HG02763 (cell line): Measurements from ENCODE around the gene CLIP2.
"Not testable (repeated sequence)": the region's sequence is repeated elsewhere in the genome, so short reads cannot be mapped to it uniquely, and the experiment has no call there.

Experiments
- ATAC-seq: cut with Tn5 transposase; IDR thresholded peaks from one replicate; pipeline ENCODE4 v1.9.1; 2021; ENCODE audit warnings: mild to moderate bottlenecking, moderate library complexity; ENCODE audit not compliant: unreplicated experiment

CLIP2 gene

DNA sequence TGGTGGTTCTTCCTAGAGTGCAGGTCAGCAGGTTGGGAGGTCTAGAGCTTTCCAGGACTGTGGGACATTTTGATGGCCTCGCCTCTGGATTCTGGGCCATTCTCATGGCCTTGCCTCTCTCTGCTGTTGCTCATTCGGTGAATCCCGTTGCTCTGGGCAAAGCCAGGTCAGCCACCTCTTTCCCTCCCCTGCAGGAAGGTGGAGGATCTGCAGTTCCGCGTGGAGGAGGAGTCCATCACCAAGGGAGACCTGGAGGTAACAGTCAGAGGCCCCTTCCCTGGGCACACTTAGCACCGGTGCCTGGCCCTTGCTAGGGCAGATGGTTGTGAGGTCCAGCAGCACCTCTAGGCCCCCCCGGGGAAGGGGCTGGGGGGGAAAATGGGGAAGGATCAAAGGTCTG is 74.9 kb downstream of the CLIP2 start:
- no peak for ATAC-seq

DNA sequence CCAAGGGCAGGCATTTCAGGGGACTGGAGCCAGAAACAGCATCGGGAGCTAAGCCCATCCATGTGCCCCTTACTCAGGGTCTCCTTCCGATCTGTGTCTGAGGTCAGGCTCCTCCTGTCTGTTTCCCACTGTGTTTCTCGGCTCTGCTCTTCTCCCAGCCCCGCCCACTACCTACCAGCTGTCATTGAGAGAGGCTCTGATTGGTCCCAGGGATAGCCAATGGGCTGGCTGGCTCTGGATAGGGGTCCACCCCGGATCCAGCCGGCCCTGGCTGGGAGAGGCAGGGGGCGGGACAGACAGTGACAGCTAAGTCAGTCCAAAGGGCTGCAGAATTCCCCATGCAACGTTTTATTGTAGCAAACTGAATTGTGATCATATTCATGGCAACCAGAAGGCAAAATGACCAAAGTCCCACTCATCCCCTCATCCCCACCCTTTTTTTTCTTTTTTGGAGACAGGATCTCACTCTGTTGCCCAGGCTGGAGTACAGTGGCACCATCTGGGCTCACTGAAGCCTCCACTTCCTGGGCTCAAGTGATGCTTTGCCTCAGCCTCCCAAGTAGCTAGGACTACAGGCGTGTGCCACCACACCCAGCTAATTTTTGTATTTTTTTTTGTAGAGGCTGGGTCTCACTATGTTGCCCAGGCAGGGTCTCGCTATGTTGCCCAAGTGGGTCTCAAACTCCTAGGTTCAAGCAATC is 76.3 kb downstream of the CLIP2 start:
- ATAC-seq: no peak

DNA sequence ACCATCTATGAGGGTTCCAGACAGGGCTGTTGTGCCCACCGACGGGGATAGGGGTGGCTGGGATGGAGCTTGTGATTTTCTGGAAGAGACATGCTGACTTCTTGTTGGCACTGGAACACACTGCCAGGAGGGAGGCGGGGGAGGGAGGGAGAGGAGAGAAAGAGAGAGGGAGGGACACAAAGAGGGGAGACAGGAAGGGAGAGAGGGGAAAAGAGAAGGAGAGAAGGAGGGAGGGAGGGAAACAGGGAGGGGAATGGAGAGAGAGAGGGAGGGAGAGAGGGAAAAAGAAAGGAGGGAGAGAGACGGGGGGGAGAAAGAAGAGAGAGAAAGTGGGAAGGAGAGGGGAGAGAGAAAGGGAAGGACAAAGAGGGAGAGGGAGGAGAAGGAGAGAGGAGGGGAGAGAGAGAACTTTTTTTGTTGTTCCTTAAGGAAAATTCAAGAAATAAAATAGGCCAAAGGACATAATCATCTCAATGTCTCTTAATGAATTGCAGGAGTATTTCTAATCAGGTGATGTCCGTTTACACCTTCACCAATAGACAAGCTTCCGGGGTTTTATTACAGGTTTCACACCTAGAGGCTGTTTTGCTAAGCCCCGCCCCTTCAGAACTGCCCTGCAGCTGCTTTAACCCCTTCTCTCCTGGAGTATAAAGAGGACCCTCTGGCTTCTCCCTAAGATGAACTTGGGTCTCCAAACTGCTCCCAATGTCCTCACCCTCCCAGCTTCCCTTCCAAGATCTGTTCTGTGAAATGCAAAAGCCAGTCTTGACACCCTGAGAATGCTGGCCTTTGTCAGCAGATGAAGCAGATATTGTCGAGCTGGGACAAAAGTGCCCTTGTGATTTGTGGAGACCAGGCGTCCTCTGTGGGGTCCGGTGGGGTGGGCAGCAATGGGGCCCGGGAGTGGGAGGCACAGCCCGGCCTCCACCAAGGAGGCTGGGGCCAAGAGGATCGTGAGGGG is 82.5 kb downstream of the CLIP2 start:
- no peak for ATAC-seq

DNA sequence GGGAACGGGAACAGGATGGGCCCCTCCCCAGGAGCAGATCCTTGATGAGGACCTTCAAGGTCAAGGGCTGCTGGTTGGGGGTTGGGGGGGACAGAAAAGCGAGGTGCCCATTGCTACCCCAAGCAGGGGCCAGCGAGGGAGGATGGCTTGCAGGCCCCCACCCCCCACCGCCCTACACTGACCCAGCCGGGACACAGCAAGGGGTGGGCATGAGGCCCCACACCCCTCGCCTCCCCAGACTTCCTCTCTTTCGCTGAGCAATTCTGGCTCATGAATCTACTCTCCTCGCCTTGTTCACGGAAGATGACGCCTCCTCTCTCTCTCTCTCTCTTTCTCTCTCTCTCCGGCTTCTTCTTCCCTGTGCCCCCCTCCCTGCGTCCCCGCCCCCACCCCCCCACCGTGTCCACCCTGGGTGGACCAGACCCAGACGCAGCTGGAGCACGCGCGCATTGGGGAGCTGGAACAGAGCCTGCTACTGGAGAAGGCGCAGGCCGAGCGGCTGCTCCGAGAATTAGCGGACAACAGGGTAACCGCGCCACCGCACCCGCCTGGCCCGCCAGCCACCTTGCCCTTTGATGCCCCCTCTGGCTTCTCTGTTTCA is 83.4 kb downstream of the CLIP2 start:
- ATAC-seq: no peak

DNA sequence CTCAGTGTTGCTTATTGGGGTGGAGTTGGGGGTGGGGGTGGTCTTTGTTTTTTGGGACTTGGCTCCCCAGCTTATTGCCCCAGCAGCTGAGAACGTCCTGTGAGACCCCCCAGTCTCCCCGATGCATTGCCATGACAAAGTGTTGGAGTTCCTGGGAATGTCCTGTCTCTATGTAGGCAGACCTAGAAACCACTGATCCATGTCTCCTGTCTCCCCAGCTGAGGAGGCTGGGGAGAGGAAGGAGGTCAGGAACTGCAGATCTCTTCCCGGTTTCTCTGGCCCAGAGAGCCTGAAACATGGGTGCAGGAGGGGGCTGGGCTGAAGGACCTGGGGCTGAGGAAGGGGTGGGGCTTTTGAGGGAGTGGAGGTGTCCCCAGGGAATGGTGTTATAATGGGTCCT is 84.3 kb downstream of the CLIP2 start:
- ATAC-seq: no peak

DNA sequence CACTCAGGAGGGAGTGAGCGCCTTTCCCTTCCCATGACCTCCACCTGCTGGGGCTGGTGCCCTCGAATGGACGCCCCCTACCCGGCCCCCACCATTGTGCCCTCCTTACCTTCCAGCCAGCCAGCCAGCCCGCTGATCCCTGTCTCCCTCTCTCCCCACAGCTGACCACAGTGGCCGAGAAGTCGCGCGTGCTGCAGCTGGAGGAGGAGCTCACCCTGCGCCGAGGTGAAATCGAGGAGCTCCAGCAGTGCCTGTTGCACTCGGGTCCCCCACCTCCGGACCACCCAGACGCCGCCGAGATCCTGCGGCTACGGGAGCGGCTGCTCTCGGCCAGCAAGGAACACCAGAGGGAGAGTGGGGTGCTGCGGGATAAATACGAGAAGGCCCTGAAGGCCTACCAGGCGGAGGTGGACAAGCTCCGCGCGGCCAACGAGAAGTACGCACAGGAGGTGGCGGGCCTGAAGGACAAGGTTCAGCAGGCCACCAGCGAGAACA is 86.6 kb downstream of the CLIP2 start:
- no peak for ATAC-seq

DNA sequence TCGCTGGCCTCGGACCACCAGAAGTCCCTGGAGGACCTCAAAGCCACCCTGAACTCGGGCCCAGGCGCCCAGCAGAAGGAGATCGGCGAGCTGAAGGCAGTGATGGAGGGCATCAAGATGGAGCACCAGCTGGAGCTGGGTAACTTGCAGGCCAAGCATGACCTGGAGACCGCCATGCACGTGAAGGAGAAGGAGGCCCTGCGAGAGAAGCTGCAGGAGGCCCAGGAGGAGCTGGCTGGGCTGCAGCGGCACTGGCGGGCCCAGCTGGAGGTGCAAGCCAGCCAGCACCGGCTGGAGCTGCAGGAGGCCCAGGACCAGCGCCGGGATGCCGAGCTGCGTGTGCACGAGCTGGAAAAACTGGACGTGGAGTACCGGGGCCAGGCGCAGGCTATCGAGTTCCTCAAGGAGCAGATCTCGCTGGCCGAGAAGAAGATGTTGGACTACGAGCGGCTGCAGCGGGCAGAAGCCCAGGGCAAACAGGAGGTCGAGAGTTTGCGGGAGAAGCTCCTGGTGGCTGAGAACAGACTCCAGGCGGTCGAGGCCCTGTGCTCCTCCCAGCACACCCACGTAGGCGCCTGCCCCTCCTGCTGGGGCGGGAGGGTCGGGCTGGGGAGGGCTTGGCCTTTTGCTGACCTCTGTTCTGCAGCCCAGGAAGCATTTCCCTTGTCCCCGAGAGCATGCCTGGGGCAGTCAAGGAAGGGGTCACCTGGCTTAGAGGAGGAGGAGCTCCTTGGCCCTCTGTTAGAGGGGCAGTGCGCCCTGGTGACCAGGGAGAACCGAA is 87.2 kb downstream of the CLIP2 start:
- ATAC-seq: no peak

DNA sequence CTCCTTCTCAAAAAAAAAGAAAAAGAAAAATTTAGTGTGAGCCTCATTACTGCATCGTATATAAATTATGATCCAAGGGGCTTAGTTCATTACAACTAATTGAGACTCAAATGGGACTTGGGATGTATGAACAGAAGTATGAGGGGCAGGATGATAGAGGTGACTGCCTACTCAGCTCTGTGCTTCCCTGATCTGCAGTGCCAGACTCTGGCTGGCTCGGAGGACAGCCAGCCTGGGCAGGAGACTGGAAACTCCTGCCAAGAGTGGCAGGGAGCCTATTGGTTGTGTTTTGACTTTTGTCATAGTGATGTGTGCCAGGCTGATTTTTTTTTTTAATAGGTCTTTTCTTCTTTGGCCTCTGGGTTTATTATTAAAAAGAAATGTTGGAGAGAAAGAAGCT is 90.7 kb downstream of the CLIP2 start:
- ATAC-seq: no peak

DNA sequence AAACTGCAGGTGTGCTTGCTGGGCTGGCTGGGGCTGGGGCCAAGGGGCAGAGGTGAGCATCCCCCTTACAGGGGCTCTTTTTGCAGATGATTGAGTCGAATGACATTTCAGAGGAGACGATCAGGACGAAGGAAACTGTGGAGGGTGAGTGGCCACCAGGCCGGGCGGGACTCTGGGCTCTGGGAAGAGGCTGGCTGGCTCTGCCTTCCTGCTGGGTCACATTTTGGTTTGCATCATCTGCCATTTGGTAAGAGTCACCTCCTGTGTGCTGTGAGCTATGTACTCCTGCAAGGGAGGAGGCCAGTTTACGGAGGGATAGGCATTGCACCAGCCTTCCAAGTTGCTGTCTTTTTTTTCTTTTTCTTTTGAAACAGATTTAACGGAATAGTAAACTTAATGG is 91.5 kb downstream of the CLIP2 start:
- ATAC-seq: no peak

DNA sequence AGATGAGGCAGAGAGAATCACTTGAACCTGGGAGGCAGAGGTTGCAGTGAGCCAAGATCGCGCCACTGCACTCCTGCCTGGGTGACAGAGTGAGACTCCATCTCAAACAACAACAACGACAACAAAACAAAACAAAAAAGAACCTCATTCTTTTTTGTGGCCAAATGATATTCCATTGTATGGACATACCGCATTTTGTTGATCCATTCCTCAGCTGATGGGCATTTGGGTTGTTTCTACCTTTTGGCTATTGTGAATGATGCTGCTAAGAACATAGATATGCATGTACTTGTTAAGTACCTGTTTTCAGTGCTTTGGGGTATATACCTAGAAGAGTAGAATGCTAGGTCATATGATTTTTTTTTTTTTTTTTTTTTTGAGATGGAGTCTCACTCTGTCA is 94.9 kb downstream of the CLIP2 start:
- ATAC-seq: not testable (repeated sequence)

DNA sequence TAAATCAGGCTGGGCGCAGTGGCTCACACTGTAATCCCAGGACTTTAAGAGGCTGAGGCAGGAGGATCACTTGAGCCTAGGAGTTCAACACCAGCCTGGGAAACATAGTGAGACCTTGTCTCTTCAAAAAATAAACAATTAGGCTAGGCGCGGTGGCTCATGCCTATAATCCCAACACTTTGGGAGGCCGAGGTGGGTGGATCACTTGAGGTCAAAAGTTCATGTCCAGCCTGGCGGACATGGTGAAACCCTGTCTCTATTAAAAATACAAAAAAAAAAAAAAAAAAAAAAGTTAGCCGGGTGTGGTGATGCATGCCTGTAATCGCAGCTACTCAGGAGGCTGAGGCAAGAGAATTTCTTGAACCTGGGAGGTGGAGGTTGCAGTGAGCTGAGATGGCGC is 95.6 kb downstream of the CLIP2 start:
- not testable (repeated sequence) for ATAC-seq

DNA sequence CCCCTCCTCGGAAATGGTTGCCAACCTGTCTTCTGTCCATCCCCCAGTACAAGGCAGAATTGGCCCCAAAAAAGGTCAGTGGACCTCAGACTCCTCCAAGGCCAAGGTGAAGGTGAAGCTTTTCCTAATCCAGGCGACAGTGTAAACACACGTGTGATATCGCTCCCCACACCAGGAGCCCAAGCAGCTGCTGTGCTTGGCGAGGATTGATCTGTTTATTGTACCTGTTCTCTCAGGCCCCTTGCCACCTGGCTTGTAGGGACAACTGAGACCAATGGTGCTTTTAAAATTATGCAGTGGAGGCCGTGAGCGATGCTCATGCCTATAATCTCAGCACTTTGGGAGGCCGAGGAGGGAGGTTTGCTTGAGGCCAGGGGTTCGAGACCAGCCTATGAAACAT is 98.4 kb downstream of the CLIP2 start:
- no peak for ATAC-seq

DNA sequence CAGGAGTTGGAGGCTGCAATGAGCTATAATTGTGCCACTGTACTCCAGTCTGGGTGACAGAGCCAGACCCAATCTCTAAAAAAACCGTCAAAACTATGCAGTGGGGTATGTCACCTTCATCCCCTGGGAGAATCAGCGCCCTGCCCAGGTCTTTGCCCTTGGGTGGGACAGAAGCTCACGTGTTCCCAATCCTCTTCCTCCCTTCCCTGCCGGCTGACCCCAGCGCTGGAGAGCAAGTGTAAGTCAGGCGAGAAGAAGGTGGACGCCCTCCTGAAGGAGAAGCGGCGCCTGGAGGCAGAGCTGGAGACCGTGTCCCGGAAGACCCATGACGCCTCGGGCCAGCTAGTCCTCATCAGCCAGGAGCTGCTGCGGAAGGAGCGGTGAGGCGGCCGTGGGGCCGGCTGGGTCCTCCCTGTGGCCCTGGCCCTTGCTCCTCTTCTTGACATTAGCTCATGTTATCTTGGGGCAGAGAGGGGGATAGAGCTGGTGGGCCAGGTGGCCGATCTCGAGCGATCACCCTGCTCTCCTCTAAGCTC is 99.7 kb downstream of the CLIP2 start:
- no peak for ATAC-seq

DNA sequence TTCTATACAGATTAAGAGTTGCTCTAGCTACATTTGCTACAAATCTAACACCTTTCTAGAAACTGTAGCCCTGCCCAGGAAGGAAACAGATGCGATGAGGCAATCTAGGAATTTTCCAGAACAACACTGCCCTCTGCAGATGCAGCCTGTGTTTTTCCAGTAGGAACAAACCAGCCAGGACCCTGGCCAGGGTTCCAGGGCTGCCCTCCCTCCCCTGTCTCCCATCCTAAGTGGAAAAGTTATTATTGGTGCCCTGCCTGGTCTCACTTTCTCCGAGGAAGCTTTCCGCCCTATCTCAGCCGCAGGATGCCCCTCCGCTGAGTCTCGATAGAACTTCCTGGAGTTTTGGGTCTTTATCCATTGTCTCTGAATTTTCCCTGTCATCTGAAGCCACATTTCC is 104.5 kb downstream of the CLIP2 start:
- not testable (repeated sequence) for ATAC-seq

DNA sequence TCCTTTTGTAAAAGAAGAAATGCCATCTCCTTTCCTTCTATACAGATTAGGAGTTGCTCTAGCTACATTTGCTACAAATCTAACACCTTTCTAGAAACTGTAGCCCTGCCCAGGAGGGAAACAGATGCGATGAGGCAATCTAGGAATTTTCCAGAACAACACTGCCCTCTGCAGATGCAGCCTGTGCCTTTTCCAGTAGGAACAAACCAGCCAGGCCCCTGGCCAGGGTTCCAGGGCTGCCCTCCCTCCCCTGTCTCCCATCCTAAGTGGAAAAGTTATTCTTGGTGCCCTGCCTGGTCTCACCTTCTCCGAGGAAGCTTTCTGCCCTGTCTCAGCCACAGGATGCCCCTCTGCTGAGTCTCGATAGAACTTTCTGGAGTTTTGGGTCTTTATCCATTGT is 105.4 kb downstream of the CLIP2 start:
- ATAC-seq: not testable (repeated sequence)

DNA sequence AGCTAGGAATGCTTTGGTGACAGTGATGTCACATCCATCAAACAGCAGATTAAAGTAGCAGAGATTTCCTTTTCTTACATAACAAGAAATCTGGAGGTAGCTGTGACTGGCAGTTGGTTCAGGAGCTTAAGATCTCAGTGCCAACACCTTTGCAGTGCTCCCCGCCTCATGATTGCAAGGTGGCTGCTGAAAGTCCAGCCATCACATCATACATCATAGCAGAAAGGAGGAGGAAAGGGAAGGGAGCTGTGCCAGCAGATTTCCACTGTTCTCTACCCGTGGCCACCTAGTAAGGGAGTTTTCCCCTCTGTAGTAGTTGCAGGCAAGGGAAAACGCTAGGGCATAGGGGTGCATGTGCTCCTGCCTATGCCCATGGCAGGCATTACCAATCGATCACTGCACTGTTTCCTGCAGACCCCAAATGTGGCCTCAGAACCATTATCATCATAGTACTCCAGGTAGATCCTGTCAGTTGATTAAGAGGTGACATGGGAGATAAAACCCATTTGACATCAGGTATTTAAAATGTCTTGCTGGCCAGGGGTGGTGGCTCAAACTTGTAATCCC is 106.6 kb downstream of the CLIP2 start:
- ATAC-seq: no peak

DNA sequence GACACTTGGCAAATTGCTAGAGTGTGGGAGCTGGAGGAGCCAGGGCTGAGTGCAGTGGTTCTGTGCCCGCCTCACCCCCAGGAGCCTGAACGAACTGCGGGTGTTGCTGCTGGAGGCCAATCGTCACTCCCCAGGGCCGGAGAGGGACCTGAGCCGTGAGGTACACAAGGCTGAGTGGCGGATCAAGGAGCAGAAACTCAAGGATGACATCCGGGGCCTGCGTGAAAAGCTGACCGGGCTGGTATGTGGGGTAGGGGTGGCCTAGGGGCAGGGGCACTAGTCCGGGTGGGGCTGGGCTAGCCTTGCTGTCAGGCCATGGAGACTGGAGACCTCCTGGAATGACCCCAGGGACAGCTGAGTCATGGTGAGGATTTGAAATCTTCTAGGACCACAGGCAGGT is 107.8 kb downstream of the CLIP2 start:
- no peak for ATAC-seq

DNA sequence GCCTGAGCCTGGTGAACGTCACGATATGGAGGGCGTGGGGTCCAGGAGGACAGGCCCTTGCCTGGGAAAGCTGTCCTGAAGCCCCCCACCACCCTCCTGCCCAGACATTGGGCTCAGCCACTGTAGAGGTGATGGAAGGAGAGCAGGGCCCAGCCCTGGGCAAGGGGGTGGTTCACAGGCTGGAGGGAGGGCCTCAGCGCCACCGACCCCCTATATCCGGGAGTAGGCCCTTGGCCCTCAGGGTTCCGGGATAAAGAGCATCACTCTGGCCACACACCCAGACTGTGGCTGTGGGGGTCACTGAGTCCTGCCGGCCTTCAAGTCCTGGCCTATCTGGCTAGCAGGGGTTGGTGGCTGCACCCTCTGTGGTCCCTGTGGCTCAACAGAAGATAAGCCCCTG is 109.2 kb downstream of the CLIP2 start:
- no peak for ATAC-seq

DNA sequence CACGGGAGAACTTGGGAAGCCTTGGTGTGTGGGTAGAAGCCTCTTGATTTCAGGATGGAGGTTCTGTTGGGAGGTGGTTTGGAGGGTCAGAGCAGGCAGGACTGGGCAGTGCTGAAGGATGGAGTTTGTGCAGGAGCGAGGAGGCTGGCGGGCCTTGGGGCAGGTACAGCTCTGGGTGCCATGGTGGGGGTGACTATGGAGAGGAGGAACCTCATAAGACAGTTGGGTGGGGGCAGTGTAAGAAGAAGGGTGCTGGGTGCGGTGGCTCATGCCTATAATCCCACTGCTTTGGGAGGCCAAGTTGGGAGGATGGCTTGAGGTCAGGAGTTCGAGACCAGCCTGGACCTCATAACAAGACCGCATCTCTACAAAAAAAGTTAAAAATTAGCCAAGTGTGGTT is 109.8 kb downstream of the CLIP2 start:
- no peak for ATAC-seq

DNA sequence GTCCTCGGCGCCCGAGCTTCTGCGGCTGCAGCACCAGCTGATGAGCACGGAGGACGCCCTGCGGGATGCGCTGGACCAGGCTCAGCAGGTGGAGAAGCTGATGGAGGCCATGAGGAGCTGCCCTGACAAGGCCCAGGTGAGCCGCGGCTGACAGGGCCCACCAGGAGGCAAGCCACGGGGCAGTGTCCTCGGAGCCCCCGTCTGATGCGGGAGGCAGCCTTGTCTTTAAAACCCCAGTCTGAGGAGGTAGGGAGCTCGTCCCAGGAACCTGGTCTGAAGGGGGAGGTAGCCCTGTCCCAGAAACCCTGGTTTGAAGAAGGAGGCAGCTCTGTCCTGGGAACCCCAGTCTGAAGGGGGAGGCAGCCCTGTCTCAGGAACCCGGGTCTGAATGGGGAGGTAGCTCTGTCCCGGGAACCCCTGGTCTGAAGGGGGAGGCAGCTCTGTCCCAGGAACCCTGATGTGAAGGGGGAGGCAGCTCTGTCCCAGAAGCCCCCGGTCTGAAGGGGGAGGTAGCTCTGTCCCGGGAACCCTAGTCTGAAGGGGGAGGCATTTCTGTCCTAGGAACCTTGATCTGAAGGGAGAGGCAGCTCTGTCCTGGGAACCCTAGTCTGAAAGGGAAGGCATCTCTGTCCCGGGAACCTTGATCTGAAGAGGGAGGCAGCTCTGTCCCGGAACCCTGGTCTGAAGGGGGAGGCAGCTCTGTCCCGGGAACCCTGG is 111.4 kb downstream of the CLIP2 start:
- no peak for ATAC-seq
